ENCODE data around the gene HSPG2. TPM values are rescaled to one million over a fixed set of nuclear protein-coding genes. Genes with fewer than 3 reads are reported as not detected.
"Not testable (repeated sequence)": the region's sequence is repeated elsewhere in the genome, so short reads cannot be mapped to it uniquely, and the experiment has no call there.

The HSPG2 gene
- total RNA-seq, 1 donor from 2014 or later: 91.0 TPM

- ATAC-seq: no peak
Observed at GRCh38 chr1:21783679-21784603, 153.2 kb downstream of the HSPG2 start.

- ATAC-seq: peak; percentile 92
Observed at GRCh38 chr1:21782868-21783678, 154.0 kb downstream of the HSPG2 start, which contains the start of gene USP48. Gene USP48 (minus strand): TSS chr1:21783149. CDS start chr1:21782957, 192 bp downstream.

- ATAC-seq: peak; percentile 22
Observed at GRCh38 chr1:21782349-21782867, 154.7 kb downstream of the HSPG2 start.

GRCh38 chr1:21781815-21782348 is 155.2 kb downstream of the HSPG2 start:
- no peak for ATAC-seq

GRCh38 chr1:21779613-21780521 is 157.2 kb downstream of the HSPG2 start:
- ATAC-seq: no peak

GRCh38 chr1:21778405-21778727 is 158.7 kb downstream of the HSPG2 start:
- no peak for ATAC-seq

GRCh38 chr1:21776925-21777324 is 160.2 kb downstream of the HSPG2 start:
- ATAC-seq: not testable (repeated sequence)

GRCh38 chr1:21775985-21776562 is 161.0 kb downstream of the HSPG2 start:
- ATAC-seq: no peak

GRCh38 chr1:21775550-21775914 is 161.6 kb downstream of the HSPG2 start:
- peak; percentile 41 for ATAC-seq

- no peak for ATAC-seq
Observed at GRCh38 chr1:21774835-21775549, 162.1 kb downstream of the HSPG2 start.

- no peak for ATAC-seq
Observed at GRCh38 chr1:21773585-21773984, 163.5 kb downstream of the HSPG2 start.

Other genes with a start within 250 kb of the HSPG2 start
- 37.3 TPM for gene USP48, start 154.2 kb downstream of the HSPG2 start, total RNA-seq
- gene LDLRAD2, start 125.0 kb downstream of the HSPG2 start, total RNA-seq: 0.04 TPM
- not detected for gene CELA3B, start 39.7 kb upstream of the HSPG2 start, total RNA-seq
- not detected for gene CELA3A, start 64.3 kb upstream of the HSPG2 start, total RNA-seq
- gene CDC42, start 115.4 kb upstream of the HSPG2 start, total RNA-seq: 208 TPM
- 7.7 TPM for gene WNT4, start 205.8 kb upstream of the HSPG2 start, total RNA-seq